CD14-positive monocyte (primary cell): Measurements from ENCODE around the gene MMEL1. TPM values are rescaled to one million over a fixed set of nuclear protein-coding genes. Genes with fewer than 3 reads are reported as not detected.

Experiments used
- DNase-seq, 3 donors: peaks; one replicate each; pipeline ENCODE4 v3.0.0-alpha.2; 2011 to 2022
- H2AFZ ChIP-seq: 2 replicates; pipeline ENCODE4 v1.6.0; 2012; ENCODE audit warnings: mild to moderate bottlenecking, low read depth, low read length, inconsistent platforms; ENCODE audit not compliant: insufficient read depth, poor library complexity, severe bottlenecking
- H3K27ac ChIP-seq, 2 donors: 1 replicate in 1 of 2; 2 replicates in 1 of 2; pipeline ENCODE4 v1.5.1; 2012 to 2013; ENCODE audit warnings: low read length in 2 of 2, control low read depth in 1 of 2, inconsistent platforms in 1 of 2, low read depth in 1 of 2, mild to moderate bottlenecking in 1 of 2
- H3K27me3 ChIP-seq, 2 donors: one replicate each; pipeline versions ENCODE4 v1.6.0 to v1.6.1; 2011 to 2013; ENCODE audit warnings: low read length in 2 of 2; ENCODE audit not compliant: control insufficient read depth in 2 of 2, insufficient read depth in 2 of 2
- H3K36me3 ChIP-seq, 2 donors: replicated peaks in 1 of 2; 1 replicate in 1 of 2; 2 replicates in 1 of 2; pipeline versions ENCODE4 v1.5.1 to v1.6.1; 2012 to 2013; ENCODE audit warnings: low read length in 2 of 2, control low read depth in 1 of 2, inconsistent platforms in 1 of 2, mild to moderate bottlenecking in 1 of 2; ENCODE audit not compliant: insufficient read depth in 2 of 2, control insufficient read depth in 1 of 2
- H3K4me1 ChIP-seq, 2 donors: 1 replicate in 1 of 2; 2 replicates in 1 of 2; pipeline versions ENCODE4 v1.5.1 to v1.6.1; 2012 to 2013; ENCODE audit warnings: low read length in 2 of 2, control low read depth in 1 of 2, inconsistent platforms in 1 of 2, mild to moderate bottlenecking in 1 of 2, moderate library complexity in 1 of 2; ENCODE audit not compliant: insufficient read depth in 2 of 2, control insufficient read depth in 1 of 2
- H3K4me2 ChIP-seq: replicated peaks from 2 replicates; pipeline ENCODE3; 2012; ENCODE audit warnings: low read length, moderate library complexity, mild to moderate bottlenecking; ENCODE audit not compliant: poor library complexity, severe bottlenecking; ENCODE audit errors: extremely low read depth
- H3K4me3 ChIP-seq, 3 experiments: fragments of 200-600 bp in 1 of 3; sonication (generic) in 1 of 3; replicated peaks in 1 of 3; 1 replicate in 2 of 3; 2 replicates in 1 of 3; pipeline ENCODE4 v1.5.1; 2011 to 2013; ENCODE audit warnings: low read length in 3 of 3, mild to moderate bottlenecking in 3 of 3, control low read depth in 2 of 3, low read depth in 2 of 3, inconsistent platforms in 1 of 3, moderate library complexity in 1 of 3
- H3K79me2 ChIP-seq: 2 replicates; pipeline ENCODE4 v1.6.0; 2012; ENCODE audit warnings: mild to moderate bottlenecking, control low read depth, inconsistent platforms, low read length, moderate library complexity; ENCODE audit not compliant: insufficient read depth
- H3K9ac ChIP-seq: 2 replicates; pipeline ENCODE4 v1.6.0; 2017; ENCODE audit warnings: low read length, mild to moderate bottlenecking; ENCODE audit not compliant: insufficient read depth, poor library complexity, severe bottlenecking
- H3K9me3 ChIP-seq, 2 donors: replicated peaks in 1 of 2; 1 replicate in 1 of 2; 2 replicates in 1 of 2; pipeline versions ENCODE4 v1.5.1 to v1.6.1; 2012 to 2013; ENCODE audit warnings: low read length in 2 of 2, control low read depth in 1 of 2; ENCODE audit not compliant: control insufficient read depth in 1 of 2, insufficient read depth in 1 of 2
- H4K20me1 ChIP-seq: 2 replicates; pipeline ENCODE4 v1.6.0; 2012; ENCODE audit warnings: mild to moderate bottlenecking, low read length, control low read depth, moderate library complexity; ENCODE audit not compliant: insufficient read depth
- H3K27ac Mint-ChIP-seq, 7 donors: one replicate each; pipeline ENCODE4 v1.8.0; 2020; ENCODE audit warnings: mild to moderate bottlenecking in 7 of 7, mixed read lengths in 7 of 7, moderate library complexity in 6 of 7, inconsistent platforms in 2 of 7
- H3K27me3 Mint-ChIP-seq, 3 donors: one replicate each; pipeline ENCODE4 v1.8.0; 2021 to 2022; ENCODE audit warnings: low read depth in 3 of 3, mild to moderate bottlenecking in 3 of 3, mixed read lengths in 3 of 3, moderate library complexity in 3 of 3, inconsistent platforms in 1 of 3
- H3K36me3 Mint-ChIP-seq, 2 donors: one replicate each; pipeline ENCODE4 v1.8.0; 2020; ENCODE audit warnings: mixed read lengths in 2 of 2, inconsistent platforms in 1 of 2, mild to moderate bottlenecking in 1 of 2
- H3K4me1 Mint-ChIP-seq: one replicate; pipeline ENCODE4 v1.8.0; 2020; ENCODE audit warnings: mild to moderate bottlenecking, mixed read lengths
- H3K4me3 Mint-ChIP-seq, 2 donors: one replicate each; pipeline ENCODE4 v1.8.0; 2020; ENCODE audit warnings: mild to moderate bottlenecking in 2 of 2, mixed read lengths in 2 of 2, moderate library complexity in 1 of 2
- H3K9me3 Mint-ChIP-seq, 7 donors: one replicate each; pipeline ENCODE4 v1.8.0; 2020 to 2022; ENCODE audit warnings: mixed read lengths in 7 of 7, mild to moderate bottlenecking in 6 of 7, moderate library complexity in 6 of 7, inconsistent platforms in 2 of 7
- WGBS: methylation state at CpG from one replicate; pipeline ENCODE4 v1.1.5; 2013; ENCODE audit warnings: missing lambda C conversion rate; ENCODE audit not compliant: insufficient coverage; 5-methylcytosine and 5-hydroxymethylcytosine counted together
- intact Hi-C, 2 donors: fragments of 100-400 bp; cut with micrococcal nuclease; formaldehyde crosslinking; loops; one replicate each; pipeline versions ENCODE4 v1.15.0 to v1.15.1; 2023
- polyA plus RNA-seq, 3 donors: library from polyadenylated mRNA; depleted of rRNA in 1 of 3; unstranded in 2 of 3; stranded (reverse) in 1 of 3; fragments of 300-500 nt in 2 of 3; fragments of >200 nt in 1 of 3; fragmentation: Illumina TruSeq in 2 of 3; gene quantifications; 1 replicate in 2 of 3; 2 replicates in 1 of 3; pipeline ENCODE4 v1.2.3, GENCODE V29; 2012 to 2021
- TF ChIP-seq, protein P1 (sequence below): fragments of 200-600 bp; IDR thresholded peaks from one replicate; pipeline ENCODE4 v1.8.0; 2022; ENCODE audit warnings: antibody characterized with exemption, mild to moderate bottlenecking

Gene MMEL1
- polyA plus RNA-seq, 3 donors: 1.1 to 4.4 (median 1.9) TPM

DNA sequence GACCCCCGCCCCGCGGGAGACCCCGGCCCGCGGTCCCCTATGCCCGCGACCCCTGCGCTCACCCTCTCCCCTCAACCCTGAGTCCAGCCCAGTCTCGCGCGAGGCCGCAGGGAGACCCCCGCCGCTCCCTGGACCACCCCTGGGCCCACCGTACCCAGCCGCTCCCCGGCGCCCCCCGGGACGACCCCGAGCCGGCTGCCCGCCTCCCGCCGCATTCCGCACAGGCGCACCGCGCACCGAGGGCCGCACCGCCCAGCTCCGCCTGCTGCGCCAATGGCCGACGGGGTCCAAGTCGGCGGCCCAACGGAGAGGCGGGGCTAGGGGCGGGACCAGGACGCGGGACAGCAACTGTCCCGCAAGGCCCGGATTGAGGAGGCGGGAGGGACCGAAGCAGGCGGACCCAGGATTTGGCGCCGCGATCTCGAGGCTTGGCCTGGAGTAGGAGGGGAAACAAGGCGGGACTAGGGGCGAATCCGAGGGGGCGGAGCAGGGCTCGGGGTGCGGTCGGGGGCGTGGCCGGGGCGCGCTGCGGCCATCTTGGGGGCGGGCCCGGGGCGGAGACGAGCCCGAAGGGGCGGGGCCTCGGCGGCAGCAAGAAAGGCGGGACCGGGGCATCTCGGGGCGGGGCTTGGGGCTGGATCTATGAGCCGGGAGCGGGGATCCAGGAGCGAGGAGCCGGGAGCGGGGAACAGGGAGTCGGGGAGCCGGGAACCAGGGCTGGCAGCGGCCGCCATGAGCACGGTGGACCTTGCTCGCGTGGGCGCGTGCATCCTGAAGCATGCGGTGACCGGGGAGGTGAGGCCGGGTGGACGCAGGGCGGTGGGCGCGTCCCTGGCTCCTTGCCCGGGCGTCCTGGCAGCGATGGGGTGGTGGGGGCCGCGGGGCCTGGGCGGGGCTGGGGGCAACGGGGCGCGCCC is 46.4 kb downstream of the MMEL1 start, which contains the start of gene PRXL2B:
PRXL2B (plus strand) TSS at position 624 of the 917 bp plus-strand sequence; CDS start at position 733, 109 bp downstream.
- H3K9ac ChIP-seq: peak within 1 kb of the TSS; percentile 84
- peak within 1 kb of the TSS; percentile 76 for H2AFZ ChIP-seq
- peak; percentile 97 to 100 (median 99) for DNase-seq
- peaks cover 47 to 52% of the 10 kb centered on the region in 2 donors for H3K4me1 ChIP-seq
- peak within 1 kb of the TSS; percentile 92 to 96 for H3K27ac ChIP-seq
- WGBS: under 1% methylated on average over 91 of the region's 107 CpGs
- H3K36me3 ChIP-seq: peaks cover 0 to 4% of the 10 kb centered on the region in 2 donors
- intact Hi-C loops: loop anchor here (1.0 to 5.0 kb wide), 8 partner anchors 40 to 389 kb away; partner anchors contain the start of genes PANK4 (in 2 of the 2), MORN1 (in 1 of the 2), PEX10 (in 1 of the 2) and RER1 (in 1 of the 2)
- H3K4me3 ChIP-seq: peak within 1 kb of the TSS; percentile 58 to 78 (median 67)
- H3K4me1 Mint-ChIP-seq: peaks cover 39% of the 10 kb centered on the region
- peaks cover 7 to 20% (median 9%) of the 10 kb centered on the region in 3 donors for H3K27me3 Mint-ChIP-seq
- H3K4me3 Mint-ChIP-seq: peak within 1 kb of the TSS; percentile 79 to 88
- peaks cover 0 to 8% of the 10 kb centered on the region in 2 donors for H3K27me3 ChIP-seq
- H3K79me2 ChIP-seq: peaks cover 6% of the 10 kb centered on the region
- H3K9me3 Mint-ChIP-seq: peaks cover 0 to 3% (median 2%) of the 10 kb centered on the region in 7 donors
- TF ChIP-seq, protein P1, sequence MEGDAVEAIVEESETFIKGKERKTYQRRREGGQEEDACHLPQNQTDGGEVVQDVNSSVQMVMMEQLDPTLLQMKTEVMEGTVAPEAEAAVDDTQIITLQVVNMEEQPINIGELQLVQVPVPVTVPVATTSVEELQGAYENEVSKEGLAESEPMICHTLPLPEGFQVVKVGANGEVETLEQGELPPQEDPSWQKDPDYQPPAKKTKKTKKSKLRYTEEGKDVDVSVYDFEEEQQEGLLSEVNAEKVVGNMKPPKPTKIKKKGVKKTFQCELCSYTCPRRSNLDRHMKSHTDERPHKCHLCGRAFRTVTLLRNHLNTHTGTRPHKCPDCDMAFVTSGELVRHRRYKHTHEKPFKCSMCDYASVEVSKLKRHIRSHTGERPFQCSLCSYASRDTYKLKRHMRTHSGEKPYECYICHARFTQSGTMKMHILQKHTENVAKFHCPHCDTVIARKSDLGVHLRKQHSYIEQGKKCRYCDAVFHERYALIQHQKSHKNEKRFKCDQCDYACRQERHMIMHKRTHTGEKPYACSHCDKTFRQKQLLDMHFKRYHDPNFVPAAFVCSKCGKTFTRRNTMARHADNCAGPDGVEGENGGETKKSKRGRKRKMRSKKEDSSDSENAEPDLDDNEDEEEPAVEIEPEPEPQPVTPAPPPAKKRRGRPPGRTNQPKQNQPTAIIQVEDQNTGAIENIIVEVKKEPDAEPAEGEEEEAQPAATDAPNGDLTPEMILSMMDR: no peak
- H3K9me3 ChIP-seq: no peaks in the 10 kb centered on the region
- no peaks in the 10 kb centered on the region for H4K20me1 ChIP-seq
- H3K4me2 ChIP-seq: peak within 1 kb of the TSS; percentile 96
- peak within 1 kb of the TSS; percentile 93 to 97 (median 96) for H3K27ac Mint-ChIP-seq
- H3K36me3 Mint-ChIP-seq: peaks cover 6 to 8% of the 10 kb centered on the region in 2 donors
